GM12872 (cell line): ENCODE results near the gene DNAJC7.
A peak's percentile ranks its signal among the peaks of the same experiment; 100 is the strongest.

Experiments used
- CTCF ChIP-seq: IDR thresholded peaks from 3 replicates; pipeline ENCODE4 v1.5.1; 2011; ENCODE audit warnings: low read depth, mild to moderate bottlenecking, low read length, moderate library complexity; ENCODE audit not compliant: insufficient read depth

DNAJC7 gene

GRCh38 chr17:41939693-41940090 lies 77.5 kb downstream of the DNAJC7 start:
- no peak for TF ChIP-seq CTCF

GRCh38 chr17:41939044-41939692 lies 78.1 kb downstream of the DNAJC7 start:
- TF ChIP-seq CTCF, result no peak

- TF ChIP-seq CTCF, result no peak
Measured at GRCh38 chr17:41937970-41938954, 79.0 kb downstream of the DNAJC7 start.

- no peak for TF ChIP-seq CTCF
Measured at GRCh38 chr17:41935641-41936040, 81.6 kb downstream of the DNAJC7 start.

- TF ChIP-seq CTCF, result no peak
Measured at GRCh38 chr17:41932816-41933389, 84.3 kb downstream of the DNAJC7 start.

- TF ChIP-seq CTCF, result peak; percentile 37; the same call in 2 of the 3 replicates
Measured at GRCh38 chr17:41930009-41930832, 87.0 kb downstream of the DNAJC7 start, which contains the start of gene ODAD4. Gene ODAD4 (plus strand): TSS chr17:41930617. CDS start chr17:41930724, 107 bp downstream.
